ENCODE results near the gene PTGES3.

Gene PTGES3

GRCh38 chr12:56644654-56645053 is 43.4 kb downstream of the PTGES3 start:
- H3K27ac ChIP-seq (ENCODE audit: extremely low read depth, low read depth, low read length) = peak overlapping the region; percentile 82; the same call in 1 of the 2 replicates
- peaks cover 48 to 58% of the 10 kb centered on the region in 2 experiments for H3K36me3 ChIP-seq (ENCODE audit: control insufficient read depth in 2 of 2, insufficient read depth in 1 of 2, low read length in 2 of 2)
- peak overlapping the region; percentile 64 for H3K4me3 ChIP-seq (ENCODE audit: low read depth, low read length)
- H3K4me1 ChIP-seq (ENCODE audit: control insufficient read depth, insufficient read depth, low read length) = 0 out of 2 replicates have a peak, but pooled peaks cover 2% of the 10 kb centered on the region
- no peaks in the 10 kb centered on the region for H3K9me3 ChIP-seq (ENCODE audit: control insufficient read depth, insufficient read depth, low read depth, low read length)
- TF ChIP-seq SCRT2 (tag by site-specific recombination; IDR thresholded peaks at IDR 0.05) (peak; percentile 48), BCL11B (tag by site-specific recombination; IDR thresholded peaks at IDR 0.05; ENCODE audit: low read depth) (no peak)
- ChIA-PET POLR2A (interaction anchor here (2.1 to 5.7 kb wide), 2 partner anchors 9 to 44 kb away, joined by 13 to 77 read pairs; partner anchors contain the start of gene PTGES3), CTCF (interaction anchor here (1.7 to 2.0 kb wide), 2 partner anchors 9 to 40 kb away, joined by 8 to 14 read pairs; no protein-coding TSS in a partner anchor)

- H3K9me3 ChIP-seq (ENCODE audit: control insufficient read depth, insufficient read depth, low read depth, low read length) = no peaks in the 10 kb centered on the region
- peaks cover 66 to 82% of the 10 kb centered on the region in 2 experiments for H3K36me3 ChIP-seq (ENCODE audit: control insufficient read depth in 2 of 2, insufficient read depth in 1 of 2, low read length in 2 of 2)
- no peak for TF ChIP-seq ZNF394 (tag by site-specific recombination; IDR thresholded peaks at IDR 0.05; ENCODE audit: borderline replicate concordance)
- no peak for TF ChIP-seq BCL6B (tag by site-specific recombination; IDR thresholded peaks at IDR 0.05)
- no peak for TF ChIP-seq ZNF639 (tag by site-specific recombination; IDR thresholded peaks at IDR 0.05)
- TF ChIP-seq, protein P1, sequence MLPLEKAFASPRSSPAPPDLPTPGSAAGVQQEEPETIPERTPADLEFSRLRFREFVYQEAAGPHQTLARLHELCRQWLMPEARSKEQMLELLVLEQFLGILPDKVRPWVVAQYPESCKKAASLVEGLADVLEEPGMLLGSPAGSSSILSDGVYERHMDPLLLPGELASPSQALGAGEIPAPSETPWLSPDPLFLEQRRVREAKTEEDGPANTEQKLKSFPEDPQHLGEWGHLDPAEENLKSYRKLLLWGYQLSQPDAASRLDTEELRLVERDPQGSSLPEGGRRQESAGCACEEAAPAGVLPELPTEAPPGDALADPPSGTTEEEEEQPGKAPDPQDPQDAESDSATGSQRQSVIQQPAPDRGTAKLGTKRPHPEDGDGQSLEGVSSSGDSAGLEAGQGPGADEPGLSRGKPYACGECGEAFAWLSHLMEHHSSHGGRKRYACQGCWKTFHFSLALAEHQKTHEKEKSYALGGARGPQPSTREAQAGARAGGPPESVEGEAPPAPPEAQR (tag by site-specific recombination; IDR thresholded peaks at IDR 0.05) = no peak
- TF ChIP-seq ZSCAN30 (tag by site-specific recombination; IDR thresholded peaks at IDR 0.05) = no peak
- TF ChIP-seq ZNF341 (tag by site-specific recombination; IDR thresholded peaks at IDR 0.05; ENCODE audit: low read depth) = no peak
- TF ChIP-seq, protein P2, sequence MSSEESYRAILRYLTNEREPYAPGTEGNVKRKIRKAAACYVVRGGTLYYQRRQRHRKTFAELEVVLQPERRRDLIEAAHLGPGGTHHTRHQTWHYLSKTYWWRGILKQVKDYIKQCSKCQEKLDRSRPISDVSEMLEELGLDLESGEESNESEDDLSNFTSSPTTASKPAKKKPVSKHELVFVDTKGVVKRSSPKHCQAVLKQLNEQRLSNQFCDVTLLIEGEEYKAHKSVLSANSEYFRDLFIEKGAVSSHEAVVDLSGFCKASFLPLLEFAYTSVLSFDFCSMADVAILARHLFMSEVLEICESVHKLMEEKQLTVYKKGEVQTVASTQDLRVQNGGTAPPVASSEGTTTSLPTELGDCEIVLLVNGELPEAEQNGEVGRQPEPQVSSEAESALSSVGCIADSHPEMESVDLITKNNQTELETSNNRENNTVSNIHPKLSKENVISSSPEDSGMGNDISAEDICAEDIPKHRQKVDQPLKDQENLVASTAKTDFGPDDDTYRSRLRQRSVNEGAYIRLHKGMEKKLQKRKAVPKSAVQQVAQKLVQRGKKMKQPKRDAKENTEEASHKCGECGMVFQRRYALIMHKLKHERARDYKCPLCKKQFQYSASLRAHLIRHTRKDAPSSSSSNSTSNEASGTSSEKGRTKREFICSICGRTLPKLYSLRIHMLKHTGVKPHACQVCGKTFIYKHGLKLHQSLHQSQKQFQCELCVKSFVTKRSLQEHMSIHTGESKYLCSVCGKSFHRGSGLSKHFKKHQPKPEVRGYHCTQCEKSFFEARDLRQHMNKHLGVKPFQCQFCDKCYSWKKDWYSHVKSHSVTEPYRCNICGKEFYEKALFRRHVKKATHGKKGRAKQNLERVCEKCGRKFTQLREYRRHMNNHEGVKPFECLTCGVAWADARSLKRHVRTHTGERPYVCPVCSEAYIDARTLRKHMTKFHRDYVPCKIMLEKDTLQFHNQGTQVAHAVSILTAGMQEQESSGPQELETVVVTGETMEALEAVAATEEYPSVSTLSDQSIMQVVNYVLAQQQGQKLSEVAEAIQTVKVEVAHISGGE (tag by site-specific recombination; conservative IDR thresholded peaks at IDR 0.05; ENCODE audit: low read depth) = no peak
- TF ChIP-seq ZNF76 (tag by site-specific recombination; IDR thresholded peaks at IDR 0.05; ENCODE audit: borderline replicate concordance, low read depth) = no peak
- ChIA-PET CTCF (no interaction called here), POLR2A (no interaction called here)
- H3K4me1 ChIP-seq (ENCODE audit: control insufficient read depth, insufficient read depth, low read length) = 0 out of 2 replicates have a peak, but pooled peaks cover 2% of the 10 kb centered on the region
- no peak overlapping the region for H3K27ac ChIP-seq (ENCODE audit: extremely low read depth, low read depth, low read length)
- no peak overlapping the region for H3K4me3 ChIP-seq (ENCODE audit: low read depth, low read length)
These were observed 46.9 kb downstream of the PTGES3 start for GRCh38 chr12:56641219-56641618.

DNA sequence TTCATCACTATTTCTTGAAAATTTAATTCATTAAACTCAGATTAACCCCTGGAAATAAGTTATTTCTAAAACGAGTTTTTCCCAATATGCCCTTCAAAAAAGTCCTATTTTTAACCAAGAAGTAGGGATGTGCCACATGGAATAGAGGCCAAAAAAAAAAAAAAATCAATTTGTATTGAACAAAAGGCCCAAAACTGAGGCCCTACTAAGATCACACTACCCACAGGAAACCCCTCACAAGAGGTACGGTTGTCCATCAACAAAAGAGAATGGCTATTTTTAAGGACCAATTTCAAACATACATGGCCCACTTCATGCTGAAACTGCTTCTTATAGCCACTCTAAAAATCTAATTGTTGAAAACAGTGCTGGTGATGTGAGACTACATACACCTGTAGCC is 50.5 kb downstream of the PTGES3 start:
- H3K9me3 ChIP-seq (ENCODE audit: control insufficient read depth, insufficient read depth, low read depth, low read length) = no peaks in the 10 kb centered on the region
- H3K36me3 ChIP-seq (ENCODE audit: control insufficient read depth in 2 of 2, insufficient read depth in 1 of 2, low read length in 2 of 2) = peaks cover 45 to 54% of the 10 kb centered on the region in 2 experiments
- POLR2A ChIA-PET = interaction anchor here (0.6 to 2.3 kb wide), 2 partner anchors 15 to 53 kb away, joined by 6 to 14 read pairs; no protein-coding TSS in a partner anchor
- no peak overlapping the region for H3K4me3 ChIP-seq (ENCODE audit: low read depth, low read length)
- peak overlapping the region; percentile 54; the same call in 1 of the 2 replicates for H3K27ac ChIP-seq (ENCODE audit: extremely low read depth, low read depth, low read length)
- CTCF ChIA-PET = interaction anchor here (1.8 kb wide), 1 partner anchor 9 kb away, joined by 6 read pairs; no protein-coding TSS in a partner anchor
- peaks cover 14% of the 10 kb centered on the region; the same call in 1 of the 2 replicates for H3K4me1 ChIP-seq (ENCODE audit: control insufficient read depth, insufficient read depth, low read length)
- TF ChIP-seq ATF2 (tag by site-specific recombination; IDR thresholded peaks at IDR 0.05; ENCODE audit: low read depth) = no peak
- no peak for TF ChIP-seq ZNF223 (tag by site-specific recombination; IDR thresholded peaks at IDR 0.05)
- no peak for TF ChIP-seq ZNF266 (tag by site-specific recombination; IDR thresholded peaks at IDR 0.05; ENCODE audit: low read depth)
- TF ChIP-seq ZNF202 (tag by site-specific recombination; IDR thresholded peaks at IDR 0.05; ENCODE audit: borderline replicate concordance) = no peak
- no peak for TF ChIP-seq SETDB1 (IDR thresholded peaks at IDR 0.05; ENCODE audit: insufficient read length, low read length)
- no peak for TF ChIP-seq ZBTB49 (tag by site-specific recombination; IDR thresholded peaks at IDR 0.05; ENCODE audit: low read depth)
- TF ChIP-seq OSR2 (tag by site-specific recombination; IDR thresholded peaks at IDR 0.05) = no peak
- no peak for TF ChIP-seq ZNF391 (tag by site-specific recombination; IDR thresholded peaks at IDR 0.05; ENCODE audit: borderline replicate concordance, low read depth)
